Activated CD4-positive, alpha-beta T cell treated with anti-CD3 and anti-CD28 coated beads, Interleukin-2, amount 10 ng/mL, durations not matched to agents 24 days and 14 days (primary cell): Measurements from ENCODE around the gene CRYGN. TPM values are rescaled to one million over a fixed set of nuclear protein-coding genes. Genes with fewer than 3 reads are reported as not detected.

Source experiments
- DNase-seq: peaks from one replicate; pipeline ENCODE4 v3.0.0; 2022
- H3K27ac Mint-ChIP-seq: one replicate; pipeline ENCODE4 v1.8.0; 2022; ENCODE audit warnings: mild to moderate bottlenecking, mixed read lengths
- H3K27me3 Mint-ChIP-seq: one replicate; pipeline ENCODE4 v1.8.0; 2022; ENCODE audit warnings: mixed read lengths
- H3K36me3 Mint-ChIP-seq: one replicate; pipeline ENCODE4 v1.8.0; 2022; ENCODE audit warnings: low read depth, mild to moderate bottlenecking, mixed read lengths
- H3K4me1 Mint-ChIP-seq: one replicate; pipeline ENCODE4 v1.8.0; 2021; ENCODE audit warnings: mixed read lengths
- H3K4me3 Mint-ChIP-seq: one replicate; pipeline ENCODE4 v1.8.0; 2022; ENCODE audit warnings: mild to moderate bottlenecking, moderate library complexity, mixed read lengths
- H3K9me3 Mint-ChIP-seq: one replicate; pipeline ENCODE4 v1.8.0; 2021; ENCODE audit warnings: mixed read lengths
- intact Hi-C: fragments of 100-400 bp; cut with micrococcal nuclease; formaldehyde crosslinking; loops from one replicate; pipeline ENCODE4 v1.15.1; 2023
- total RNA-seq: library from RNA; stranded (reverse); gene quantifications from 2 replicates; pipeline ENCODE4 v1.2.3, GENCODE V29; 2022

Gene CRYGN
- total RNA-seq, 1 donor from 2014 or later, result not detected

DNA sequence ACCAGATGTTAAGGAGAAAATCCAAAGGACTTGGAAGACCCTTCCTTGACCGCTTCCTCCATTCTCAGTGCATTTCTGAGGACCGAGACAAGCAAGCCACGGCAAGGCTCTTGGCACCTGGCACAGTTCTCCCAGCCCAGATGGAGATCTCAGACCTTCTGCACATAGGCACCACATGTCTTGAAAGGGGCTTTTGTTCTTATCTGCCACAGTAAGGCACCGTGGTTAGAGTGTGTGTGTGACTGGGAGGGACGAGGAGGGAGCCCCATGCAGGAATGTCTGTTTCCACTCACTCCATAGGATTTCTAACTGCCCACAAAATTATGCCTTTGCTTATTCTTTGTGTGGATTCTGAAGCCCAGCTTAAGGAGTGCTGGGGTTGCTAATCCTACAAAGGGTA is 19.8 kb downstream of the CRYGN start:
- intact Hi-C loops, result no loop called here
- H3K4me1 Mint-ChIP-seq, result no peaks in the 10 kb centered on the region
- H3K4me3 Mint-ChIP-seq, result no peak overlapping the region
- H3K27ac Mint-ChIP-seq, result no peak overlapping the region
- peaks cover 41% of the 10 kb centered on the region for H3K27me3 Mint-ChIP-seq
- no peaks in the 10 kb centered on the region for H3K36me3 Mint-ChIP-seq
- peaks cover 10% of the 10 kb centered on the region for H3K9me3 Mint-ChIP-seq
- no peak for DNase-seq

GRCh38 chr7:151416941-151417315 is 23.0 kb downstream of the CRYGN start:
- DNase-seq, result no peak
- Mint-ChIP-seq H3K9me3 (peaks cover 10% of the 10 kb centered on the region), H3K27ac (no peak overlapping the region), H3K36me3 (no peaks in the 10 kb centered on the region), H3K4me1 (peaks cover 15% of the 10 kb centered on the region), H3K4me3 (no peak overlapping the region), H3K27me3 (peaks cover 50% of the 10 kb centered on the region)
- intact Hi-C loops, result no loop called here

- H3K27ac Mint-ChIP-seq, result no peak overlapping the region
- peaks cover 7% of the 10 kb centered on the region for H3K9me3 Mint-ChIP-seq
- no peak for DNase-seq
- no peak overlapping the region for H3K4me3 Mint-ChIP-seq
- intact Hi-C loops, result no loop called here
- peaks cover 51% of the 10 kb centered on the region for H3K27me3 Mint-ChIP-seq
- peaks cover 15% of the 10 kb centered on the region for H3K4me1 Mint-ChIP-seq
- H3K36me3 Mint-ChIP-seq, result no peaks in the 10 kb centered on the region
Measured at GRCh38 chr7:151416112-151416940, 23.6 kb downstream of the CRYGN start.

GRCh38 chr7:151415375-151416105 is 24.4 kb downstream of the CRYGN start:
- intact Hi-C loops, result loop anchor here (2.0 kb wide), 1 partner anchor 15 kb away; no protein-coding TSS in a partner anchor
- H3K36me3 Mint-ChIP-seq, result no peaks in the 10 kb centered on the region
- no peak overlapping the region for H3K4me3 Mint-ChIP-seq
- H3K9me3 Mint-ChIP-seq, result peaks cover 5% of the 10 kb centered on the region
- H3K27me3 Mint-ChIP-seq, result peaks cover 55% of the 10 kb centered on the region
- no peak overlapping the region for H3K27ac Mint-ChIP-seq
- no peak for DNase-seq
- peaks cover 15% of the 10 kb centered on the region for H3K4me1 Mint-ChIP-seq

GRCh38 chr7:151413241-151413640 is 26.7 kb downstream of the CRYGN start:
- H3K36me3 Mint-ChIP-seq, result no peaks in the 10 kb centered on the region
- DNase-seq, result no peak
- peaks cover 63% of the 10 kb centered on the region for H3K27me3 Mint-ChIP-seq
- H3K9me3 Mint-ChIP-seq, result no peaks in the 10 kb centered on the region
- no peak overlapping the region for H3K27ac Mint-ChIP-seq
- H3K4me3 Mint-ChIP-seq, result no peak overlapping the region
- intact Hi-C loops, result loop anchor here (5.0 kb wide), 1 partner anchor 46 kb away; no protein-coding TSS in a partner anchor
- peaks cover 19% of the 10 kb centered on the region for H3K4me1 Mint-ChIP-seq

DNA sequence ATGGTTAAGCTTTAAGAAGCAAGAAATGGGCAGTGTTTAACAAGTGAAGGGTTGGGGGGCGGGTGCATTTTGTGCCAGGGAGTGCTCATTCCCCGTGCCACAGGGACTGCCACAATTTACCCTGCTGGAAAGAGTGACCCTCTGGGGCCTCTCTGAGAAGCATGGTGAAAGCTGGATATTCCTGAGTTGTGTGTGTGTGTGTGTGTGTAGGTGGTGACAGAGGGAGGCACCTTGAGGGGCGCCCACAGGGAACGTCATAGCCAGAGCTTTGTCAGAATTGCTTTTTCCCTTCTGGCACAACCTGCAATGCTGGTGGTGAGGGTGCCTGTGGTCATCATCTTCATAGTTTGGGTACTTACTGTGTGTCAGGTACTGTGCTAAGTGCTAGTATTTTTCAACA is 27.6 kb downstream of the CRYGN start:
- Mint-ChIP-seq H3K9me3 (no peaks in the 10 kb centered on the region), H3K4me1 (peaks cover 19% of the 10 kb centered on the region), H3K27me3 (peaks cover 62% of the 10 kb centered on the region)

DNA sequence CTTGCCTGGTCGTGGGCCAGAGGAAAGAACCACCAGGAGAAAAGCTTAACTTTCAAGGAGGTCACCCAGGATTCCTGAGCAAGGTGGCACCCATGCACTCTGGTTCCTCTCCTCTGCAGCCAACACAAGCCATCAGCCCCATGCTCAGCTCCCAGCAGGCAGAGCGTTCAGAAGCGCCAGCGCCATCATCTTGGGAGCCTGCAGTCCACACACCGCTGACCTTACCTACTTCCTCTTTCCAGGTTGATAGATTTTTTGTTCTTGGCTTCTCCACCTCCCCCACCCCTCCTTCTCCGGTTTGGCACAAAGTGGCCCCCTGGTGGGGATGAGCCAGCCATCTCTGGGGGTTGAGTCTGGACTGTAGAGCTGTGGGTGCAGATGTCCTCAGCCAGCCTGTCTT is 28.4 kb downstream of the CRYGN start:
- H3K27ac Mint-ChIP-seq, result no peak overlapping the region
- DNase-seq, result no peak
- H3K9me3 Mint-ChIP-seq, result no peaks in the 10 kb centered on the region
- intact Hi-C loops, result loop anchor here (2.0 to 5.0 kb wide), 2 partner anchors 29 to 44 kb away; no protein-coding TSS in a partner anchor
- no peak overlapping the region for H3K4me3 Mint-ChIP-seq
- H3K27me3 Mint-ChIP-seq, result peaks cover 60% of the 10 kb centered on the region
- peaks cover 19% of the 10 kb centered on the region for H3K4me1 Mint-ChIP-seq
- H3K36me3 Mint-ChIP-seq, result no peaks in the 10 kb centered on the region

More for the DNA sequence above, 27.6 kb downstream of the CRYGN start:
- Mint-ChIP-seq H3K4me3 (no peak overlapping the region), H3K36me3 (no peaks in the 10 kb centered on the region), H3K27ac (peak overlapping the region; percentile 43)
- no peak for DNase-seq
- intact Hi-C loops, result loop anchor here (5.0 kb wide), 1 partner anchor 45 kb away; no protein-coding TSS in a partner anchor

DNA sequence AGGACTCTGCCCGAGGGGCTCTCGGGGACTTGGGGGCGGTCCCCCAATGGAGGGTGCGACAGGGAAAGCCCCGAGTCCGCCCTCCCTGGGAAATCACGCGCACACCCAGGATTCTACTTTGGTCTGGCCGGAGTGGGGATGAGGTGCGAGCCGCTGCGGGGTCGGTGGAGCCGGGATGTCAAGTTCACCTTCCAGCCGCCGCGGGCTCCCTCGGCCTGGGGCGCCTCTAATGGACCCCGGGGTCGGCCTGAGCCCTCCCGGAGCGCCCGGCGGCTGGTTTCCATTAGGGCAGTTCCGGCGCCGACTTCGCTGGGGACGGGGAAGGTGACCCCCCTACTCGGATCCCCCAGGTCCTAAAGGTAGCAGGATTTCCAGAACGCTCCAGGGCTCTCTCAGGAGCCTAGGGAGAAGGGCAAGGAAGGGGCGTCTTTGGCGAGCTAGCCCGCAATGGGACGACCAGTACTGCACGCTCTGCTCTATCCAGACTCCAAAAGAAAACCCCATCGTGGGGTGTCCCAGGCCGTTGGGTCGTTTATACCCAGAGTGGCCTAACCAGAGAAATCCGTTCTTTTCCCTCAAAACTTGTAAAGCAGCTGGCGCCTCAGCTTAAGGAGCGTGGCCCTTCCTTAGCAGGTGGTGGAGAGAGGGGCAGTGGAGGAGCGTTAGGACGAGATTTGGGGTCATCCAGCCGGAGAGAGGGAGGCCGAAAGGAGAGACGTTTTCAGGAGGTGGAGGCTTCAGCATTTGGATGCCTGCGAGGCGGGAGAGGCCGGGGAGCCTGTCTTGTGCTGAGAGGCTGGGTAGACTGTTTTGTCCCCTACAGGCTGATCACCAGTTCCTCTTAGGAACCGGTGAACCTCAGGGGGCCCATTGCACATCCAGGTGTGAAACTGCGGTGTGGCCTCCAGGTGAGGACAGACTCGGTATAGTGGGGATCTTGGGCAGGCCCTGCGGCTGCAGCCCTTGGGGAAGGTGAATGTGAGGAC is 29.2 kb downstream of the CRYGN start:
- no peak for DNase-seq
- Mint-ChIP-seq H3K27me3 (peaks cover 57% of the 10 kb centered on the region), H3K27ac (no peak overlapping the region), H3K9me3 (no peaks in the 10 kb centered on the region), H3K4me1 (peaks cover 19% of the 10 kb centered on the region), H3K36me3 (no peaks in the 10 kb centered on the region), H3K4me3 (no peak overlapping the region)
- intact Hi-C loops, result loop anchor here (2.0 to 5.0 kb wide), 2 partner anchors 28 to 43 kb away; no protein-coding TSS in a partner anchor

DNA sequence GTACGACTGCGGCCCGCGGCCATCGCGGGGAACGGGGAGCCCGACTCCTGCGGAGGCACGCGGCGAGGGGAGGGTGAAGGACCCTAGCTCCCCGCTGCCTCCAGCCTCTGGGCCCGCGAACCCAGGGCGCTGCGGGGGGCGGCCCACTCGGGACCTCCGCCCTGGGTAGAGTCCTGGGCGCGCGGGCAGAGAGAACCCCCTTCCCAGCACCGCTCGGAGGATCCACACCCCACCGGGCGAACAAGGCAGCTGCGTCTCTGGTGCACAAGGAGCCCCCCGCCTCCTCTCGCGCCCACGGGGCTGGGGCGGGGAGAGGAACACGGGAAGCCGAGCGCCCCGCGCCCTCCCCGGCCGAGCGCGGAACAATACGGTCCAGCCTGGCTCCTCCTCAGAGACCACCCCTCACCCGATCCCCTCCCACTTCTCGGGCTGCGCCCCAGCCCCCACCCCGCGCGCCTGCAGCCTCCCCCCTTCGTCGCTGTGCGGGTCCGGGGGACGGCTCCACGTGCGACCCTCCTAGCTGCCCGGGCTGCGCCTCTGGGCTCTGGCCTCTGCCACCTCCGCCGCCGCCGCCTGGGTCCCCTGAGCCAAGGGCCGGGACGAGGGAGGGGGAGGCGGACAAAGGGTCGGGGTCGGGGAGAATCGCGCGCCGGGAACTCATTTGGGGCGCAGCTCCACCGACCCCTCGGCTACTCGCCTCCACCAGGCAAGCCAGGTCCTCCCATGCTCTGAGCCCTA is 30.1 kb downstream of the CRYGN start, which contains the start of gene WDR86:
WDR86 (minus strand) TSS at position 372 of the 738 bp plus-strand sequence. CDS start 449 bp downstream, outside the sequence.
- Mint-ChIP-seq H3K36me3 (no peaks in the 10 kb centered on the region), H3K27me3 (peaks cover 57% of the 10 kb centered on the region), H3K4me1 (peaks cover 19% of the 10 kb centered on the region)

GRCh38 chr7:151408839-151409666 is 30.9 kb downstream of the CRYGN start:
- Mint-ChIP-seq H3K4me1 (peaks cover 14% of the 10 kb centered on the region), H3K4me3 (peak overlapping the region; percentile 52), H3K36me3 (no peaks in the 10 kb centered on the region), H3K9me3 (no peaks in the 10 kb centered on the region), H3K27me3 (peaks cover 52% of the 10 kb centered on the region), H3K27ac (no peak overlapping the region)
- intact Hi-C loops, result loop anchor here (2.0 kb wide), 1 partner anchor 38 kb away; no protein-coding TSS in a partner anchor
- DNase-seq, result peak; percentile 83

More for the DNA sequence above, 30.1 kb downstream of the CRYGN start, which contains the start of gene WDR86:
- H3K27ac Mint-ChIP-seq, result no peak within 1 kb of the TSS
- no peak for DNase-seq
- H3K4me3 Mint-ChIP-seq, result peak within 1 kb of the TSS; percentile 52
- intact Hi-C loops, result loop anchor here (2.0 to 5.0 kb wide), 3 partner anchors 27 to 43 kb away; no protein-coding TSS in a partner anchor
- H3K9me3 Mint-ChIP-seq, result no peaks in the 10 kb centered on the region

DNA sequence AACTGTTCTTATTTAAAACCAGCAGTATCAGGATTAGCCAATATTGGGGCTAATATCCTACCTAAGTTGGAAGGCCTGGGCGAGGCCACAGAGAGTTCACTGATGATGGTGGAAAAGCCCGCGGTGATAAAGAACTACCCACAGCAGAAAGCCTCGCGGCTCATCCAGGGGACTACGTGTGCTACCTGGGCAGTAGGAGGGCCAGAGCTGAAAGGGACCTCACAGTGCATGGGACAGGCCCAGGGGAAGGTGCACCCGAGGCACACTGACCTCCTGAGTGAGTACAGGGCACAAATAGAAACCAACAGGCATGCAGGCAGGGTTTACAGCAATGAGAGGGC is 31.5 kb downstream of the CRYGN start:
- DNase-seq, result no peak
- Mint-ChIP-seq H3K4me1 (peaks cover 11% of the 10 kb centered on the region), H3K9me3 (no peaks in the 10 kb centered on the region), H3K27me3 (peaks cover 49% of the 10 kb centered on the region), H3K4me3 (peak overlapping the region; percentile 52), H3K36me3 (no peaks in the 10 kb centered on the region), H3K27ac (no peak overlapping the region)
- intact Hi-C loops, result loop anchor here (2.0 kb wide), 1 partner anchor 38 kb away; no protein-coding TSS in a partner anchor
